ENCODE results near the gene EMB. TPM values are rescaled to one million over a fixed set of nuclear protein-coding genes. Genes with fewer than 3 reads are reported as not detected.
"Not testable (repeated sequence)": the region's sequence is repeated elsewhere in the genome, so short reads cannot be mapped to it uniquely, and the experiment has no call there.

EMB gene
- total RNA-seq, 1 donor from 2014 or later: 30.3 TPM

DNA sequence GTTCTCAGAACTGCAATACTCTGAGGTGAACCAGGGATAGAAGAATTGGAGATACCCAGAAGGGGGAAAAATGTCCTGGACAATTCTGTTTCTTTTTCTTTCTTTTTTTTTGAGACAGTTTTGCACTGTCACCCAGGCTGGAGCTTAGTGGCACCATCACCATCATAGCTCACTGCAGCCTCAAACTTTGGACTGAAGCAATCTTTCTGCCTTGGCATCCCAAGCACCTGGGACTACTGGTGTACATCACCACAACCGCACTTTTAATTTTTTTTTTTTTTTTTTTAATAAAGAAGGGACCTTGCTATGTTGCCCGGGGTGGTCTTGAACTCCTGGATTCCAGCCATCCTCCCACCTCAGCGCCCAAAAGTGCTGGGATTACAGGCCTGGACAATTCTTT lies 1.9 kb downstream of the EMB start:
- Histone ChIP-seq H3K4me3 (no peak overlapping the region), H3K27me3 (ENCODE audit: low read depth) (peaks cover 6% of the 10 kb centered on the region), H3K27ac (no peak overlapping the region), H3K36me3 (no peaks in the 10 kb centered on the region), H3K4me1 (peaks cover 8% of the 10 kb centered on the region), H3K9me3 (no peaks in the 10 kb centered on the region)
- TF ChIP-seq, protein P1, sequence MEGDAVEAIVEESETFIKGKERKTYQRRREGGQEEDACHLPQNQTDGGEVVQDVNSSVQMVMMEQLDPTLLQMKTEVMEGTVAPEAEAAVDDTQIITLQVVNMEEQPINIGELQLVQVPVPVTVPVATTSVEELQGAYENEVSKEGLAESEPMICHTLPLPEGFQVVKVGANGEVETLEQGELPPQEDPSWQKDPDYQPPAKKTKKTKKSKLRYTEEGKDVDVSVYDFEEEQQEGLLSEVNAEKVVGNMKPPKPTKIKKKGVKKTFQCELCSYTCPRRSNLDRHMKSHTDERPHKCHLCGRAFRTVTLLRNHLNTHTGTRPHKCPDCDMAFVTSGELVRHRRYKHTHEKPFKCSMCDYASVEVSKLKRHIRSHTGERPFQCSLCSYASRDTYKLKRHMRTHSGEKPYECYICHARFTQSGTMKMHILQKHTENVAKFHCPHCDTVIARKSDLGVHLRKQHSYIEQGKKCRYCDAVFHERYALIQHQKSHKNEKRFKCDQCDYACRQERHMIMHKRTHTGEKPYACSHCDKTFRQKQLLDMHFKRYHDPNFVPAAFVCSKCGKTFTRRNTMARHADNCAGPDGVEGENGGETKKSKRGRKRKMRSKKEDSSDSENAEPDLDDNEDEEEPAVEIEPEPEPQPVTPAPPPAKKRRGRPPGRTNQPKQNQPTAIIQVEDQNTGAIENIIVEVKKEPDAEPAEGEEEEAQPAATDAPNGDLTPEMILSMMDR (IDR thresholded peaks at IDR 0.05): no peak
- no peak for DNase-seq
- ATAC-seq: no peak
- intact Hi-C loops (cut with DNase I): no loop called here

DNA sequence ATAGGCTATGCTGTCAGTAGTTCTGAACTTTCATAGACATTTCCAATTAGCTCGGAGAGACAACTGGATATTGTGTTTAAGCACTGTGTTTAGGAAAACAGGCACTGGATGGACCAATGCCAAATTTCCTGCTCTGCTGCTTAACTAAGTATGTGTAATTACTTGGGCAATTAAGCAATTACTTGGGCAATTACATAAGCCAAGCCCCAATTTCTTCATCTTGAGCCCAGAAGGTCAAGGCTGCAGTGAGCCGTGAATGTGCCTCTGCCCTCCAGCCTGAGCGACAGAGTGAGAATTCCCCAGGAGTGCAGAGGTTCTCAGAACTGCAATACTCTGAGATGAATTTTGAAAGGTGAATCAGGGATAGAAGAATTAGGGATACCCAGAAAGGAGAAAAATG lies 3.0 kb downstream of the EMB start:
- DNase-seq; H3K27me3 ChIP-seq (ENCODE audit: low read depth); intact Hi-C loops (cut with DNase I); H3K27ac ChIP-seq; H3K4me3 ChIP-seq; H3K4me1 ChIP-seq; ATAC-seq; H3K9me3 ChIP-seq; H3K36me3 ChIP-seq: not testable (repeated sequence)

DNA sequence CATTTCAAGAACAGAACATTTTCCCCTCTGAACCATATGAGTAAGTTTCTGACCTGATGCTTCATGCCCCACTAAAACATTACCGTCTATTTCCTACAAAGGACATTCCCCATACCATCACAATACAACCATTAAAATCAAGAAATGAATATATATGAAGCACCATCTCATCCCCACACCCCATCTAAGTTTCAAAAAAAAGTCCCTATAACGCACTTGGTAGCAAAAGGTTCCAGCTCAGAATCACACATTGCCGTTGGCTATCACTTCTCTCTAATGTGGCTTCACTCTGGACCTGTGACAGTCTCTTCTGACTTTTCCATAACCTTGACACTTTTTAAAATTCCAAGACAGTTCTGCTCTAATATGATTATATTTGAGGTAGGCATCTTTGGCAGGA lies 5.9 kb downstream of the EMB start:
- intact Hi-C loops (cut with DNase I): no loop called here
- H3K27ac ChIP-seq: no peak overlapping the region
- TF ChIP-seq, protein P1 (IDR thresholded peaks at IDR 0.05): no peak
- no peaks in the 10 kb centered on the region for H3K27me3 ChIP-seq (ENCODE audit: low read depth)
- ATAC-seq: no peak
- H3K4me3 ChIP-seq: no peak overlapping the region
- DNase-seq: no peak
- no peaks in the 10 kb centered on the region for H3K36me3 ChIP-seq
- H3K9me3 ChIP-seq: no peaks in the 10 kb centered on the region
- H3K4me1 ChIP-seq: peaks cover 2% of the 10 kb centered on the region

DNA sequence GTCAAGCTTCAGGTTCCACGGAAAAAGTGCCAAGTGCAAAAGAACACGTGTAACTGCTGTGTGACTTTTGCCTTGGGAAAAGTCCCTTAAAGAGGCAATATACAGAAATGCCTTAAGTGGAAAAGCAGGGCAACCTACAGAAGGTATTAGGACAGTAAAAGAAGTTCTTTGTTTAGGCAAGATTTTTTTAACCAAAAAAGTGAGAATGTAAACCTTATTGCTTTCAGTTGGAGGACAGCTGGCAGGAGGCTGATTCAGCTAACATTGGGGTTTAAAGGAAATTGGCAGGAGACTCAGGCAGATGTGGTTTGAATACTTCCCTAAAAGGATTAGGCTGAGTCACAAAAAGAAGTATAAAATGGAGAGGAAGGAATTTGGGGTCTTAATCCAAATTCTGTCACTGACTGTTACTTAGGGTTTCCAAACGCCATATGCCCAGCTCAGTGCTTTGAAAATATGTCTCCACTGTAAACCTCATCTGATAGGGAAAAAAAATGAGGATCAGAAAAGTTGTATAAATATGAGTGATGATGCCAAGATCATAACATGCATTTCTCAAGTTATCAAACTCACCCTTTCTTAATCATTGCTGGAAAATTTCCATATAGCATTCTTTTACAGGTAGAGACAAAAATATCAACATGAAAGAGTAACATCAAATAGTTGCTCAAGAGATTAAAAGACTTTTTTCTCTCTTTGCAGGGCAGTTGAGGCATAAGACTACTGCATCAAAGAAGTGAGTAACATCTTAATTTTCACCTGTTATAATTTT lies 9.8 kb downstream of the EMB start:
- DNase-seq; H3K27me3 ChIP-seq (ENCODE audit: low read depth); H3K4me3 ChIP-seq; H3K9me3 ChIP-seq; intact Hi-C loops (cut with DNase I); H3K27ac ChIP-seq; ATAC-seq; H3K4me1 ChIP-seq; H3K36me3 ChIP-seq: not testable (repeated sequence)

DNA sequence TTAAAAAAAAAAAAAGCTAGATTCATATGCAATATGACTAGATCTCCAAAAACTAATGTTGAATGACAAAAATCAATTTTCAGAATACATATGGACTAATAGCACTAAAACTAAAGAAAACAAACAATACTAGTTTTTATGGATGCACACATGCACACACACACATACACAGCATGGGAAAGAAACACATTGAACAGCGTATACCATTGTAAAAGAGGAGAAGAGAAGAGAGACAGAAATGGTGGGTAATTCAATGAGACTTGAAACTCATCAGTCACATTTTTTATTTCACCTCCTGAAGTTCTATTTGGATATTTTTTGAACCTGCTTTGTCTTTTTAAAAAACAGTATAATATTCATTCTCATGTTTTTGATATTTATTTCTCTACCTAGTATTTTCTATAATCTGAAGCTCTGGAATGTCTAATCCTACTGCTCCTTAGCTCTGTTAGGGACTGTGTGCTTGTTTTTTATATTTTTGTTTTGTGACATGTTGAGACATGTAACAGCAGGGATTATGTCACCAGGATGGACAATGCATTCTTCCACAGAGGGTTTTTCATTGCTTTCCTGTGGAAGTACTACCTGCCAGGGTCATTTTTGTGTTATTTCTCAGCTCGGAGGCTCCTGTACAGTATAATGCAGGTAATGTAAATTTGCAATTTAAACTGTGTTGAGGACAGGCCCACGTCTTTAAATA lies 17.8 kb downstream of the EMB start:
- H3K36me3 ChIP-seq; H3K27me3 ChIP-seq (ENCODE audit: low read depth); DNase-seq; H3K27ac ChIP-seq; H3K4me1 ChIP-seq; H3K9me3 ChIP-seq; intact Hi-C loops (cut with DNase I); ATAC-seq; H3K4me3 ChIP-seq: not testable (repeated sequence)

DNA sequence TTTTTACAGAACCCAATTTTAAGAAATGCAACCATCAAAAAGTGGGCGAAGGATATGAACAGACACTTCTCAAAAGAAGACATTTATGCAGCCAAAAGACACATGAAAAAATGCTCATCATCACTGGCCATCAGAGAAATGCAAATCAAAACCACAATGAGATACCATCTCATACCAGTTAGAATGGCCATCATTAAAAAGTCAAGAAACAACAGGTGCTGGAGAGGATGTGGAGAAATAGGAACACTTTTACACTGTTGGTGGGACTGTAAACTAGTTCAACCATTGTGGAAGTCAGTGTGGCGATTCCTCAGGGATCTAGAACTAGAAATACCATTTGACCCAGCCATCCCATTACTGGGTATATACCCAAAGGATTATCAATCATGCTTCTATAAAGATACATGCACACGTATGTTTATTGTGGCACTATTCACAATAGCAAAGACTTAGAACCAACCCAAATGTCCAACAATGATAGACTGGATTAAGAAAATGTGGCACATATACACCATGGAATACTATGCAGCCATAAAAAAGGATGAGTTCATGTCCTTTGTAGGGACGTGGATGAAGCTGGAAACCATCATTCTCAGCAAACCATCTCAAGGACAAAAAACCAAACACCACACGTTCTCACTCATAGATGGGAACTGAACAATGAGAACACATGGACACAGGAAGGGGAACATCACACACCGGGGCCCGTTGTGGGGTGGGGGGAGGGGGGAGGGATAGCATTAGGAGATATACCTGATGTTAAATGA lies 19.7 kb downstream of the EMB start:
- ATAC-seq; H3K9me3 ChIP-seq; H3K36me3 ChIP-seq; H3K27ac ChIP-seq; H3K4me1 ChIP-seq; H3K4me3 ChIP-seq; intact Hi-C loops (cut with DNase I); DNase-seq; H3K27me3 ChIP-seq (ENCODE audit: low read depth): not testable (repeated sequence)

DNA sequence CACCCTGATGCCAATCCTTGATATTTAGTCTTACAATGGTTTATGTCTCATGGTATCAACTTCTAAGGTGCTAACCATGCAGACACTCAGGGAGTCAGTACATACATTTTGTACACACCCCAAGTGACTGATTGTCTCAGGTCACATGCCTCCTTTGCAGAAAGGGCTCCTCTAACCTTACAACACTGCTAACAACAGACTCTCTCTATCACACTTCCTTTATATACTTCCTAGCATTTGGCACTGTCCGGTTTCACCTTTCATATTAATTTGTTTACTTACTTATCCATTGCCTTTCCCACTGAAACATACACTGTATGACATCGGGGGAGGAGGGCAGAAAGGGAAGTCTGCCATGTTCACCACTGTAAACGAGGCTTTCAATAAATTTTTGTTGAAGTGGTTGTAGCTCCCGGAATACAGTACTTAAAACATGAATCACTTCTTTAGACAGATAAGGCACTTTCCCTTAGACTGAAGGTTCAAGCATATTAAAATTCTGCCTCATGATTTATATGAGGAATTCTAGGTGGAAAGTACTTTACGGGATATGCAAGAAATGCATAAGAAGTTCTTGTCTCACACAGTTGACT lies 20.6 kb downstream of the EMB start:
- Histone ChIP-seq H3K27me3 (ENCODE audit: low read depth) (no peaks in the 10 kb centered on the region), H3K4me1 (no peaks in the 10 kb centered on the region), H3K9me3 (no peaks in the 10 kb centered on the region), H3K27ac (no peak overlapping the region), H3K36me3 (peaks cover 3% of the 10 kb centered on the region), H3K4me3 (no peak overlapping the region)
- ATAC-seq: no peak
- TF ChIP-seq, protein P1 (IDR thresholded peaks at IDR 0.05): no peak
- DNase-seq: no peak
- intact Hi-C loops (cut with DNase I): no loop called here

DNA sequence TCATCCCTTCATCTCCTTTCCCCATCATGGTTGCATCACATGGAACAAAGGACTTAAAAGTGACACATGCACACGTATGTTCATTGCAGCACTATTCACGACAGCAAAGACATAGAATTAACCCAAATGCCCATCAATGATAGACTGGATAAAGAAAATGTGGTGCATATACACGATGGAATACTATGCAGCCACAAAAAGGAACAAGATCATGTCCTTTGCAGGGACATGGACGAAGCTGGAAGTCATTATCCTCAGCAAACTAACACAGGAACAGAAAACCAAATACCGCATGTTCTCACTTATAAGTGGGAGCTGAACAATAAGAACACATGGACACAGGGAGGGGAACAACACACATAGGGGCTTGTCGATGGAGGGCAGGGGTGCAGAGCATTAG lies 21.4 kb downstream of the EMB start:
- H3K27me3 ChIP-seq (ENCODE audit: low read depth); H3K36me3 ChIP-seq; H3K4me1 ChIP-seq; H3K4me3 ChIP-seq; intact Hi-C loops (cut with DNase I); ATAC-seq; DNase-seq; H3K9me3 ChIP-seq; H3K27ac ChIP-seq: not testable (repeated sequence)

DNA sequence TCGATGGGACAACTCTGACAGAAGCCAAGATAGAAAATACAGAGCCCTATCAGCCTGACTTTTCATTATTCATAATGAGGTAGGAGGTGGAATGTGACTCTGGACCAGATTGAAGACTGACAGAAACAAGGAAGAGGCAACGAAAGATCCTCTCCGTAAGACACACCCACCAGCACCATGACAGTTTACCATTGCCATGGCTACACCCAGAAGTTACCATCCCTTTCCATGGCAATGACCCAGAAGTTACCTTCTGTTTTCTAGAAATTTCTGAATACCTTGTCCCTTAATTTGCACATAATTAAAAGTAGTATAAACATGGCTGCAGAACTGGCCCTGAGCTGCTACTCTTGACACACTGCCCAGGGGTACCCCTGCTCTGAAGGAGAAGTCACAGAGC lies 24.5 kb downstream of the EMB start:
- H3K27ac ChIP-seq; H3K9me3 ChIP-seq; H3K4me1 ChIP-seq; ATAC-seq; H3K4me3 ChIP-seq; H3K36me3 ChIP-seq; DNase-seq; H3K27me3 ChIP-seq (ENCODE audit: low read depth); intact Hi-C loops (cut with DNase I): not testable (repeated sequence)
